GM12878 (cell line): ENCODE measurements around the gene RNF115. TPM values are rescaled to one million over a fixed set of nuclear protein-coding genes. Genes with fewer than 3 reads are reported as not detected.

Experiments used
- BCL11A ChIP-seq: IDR thresholded peaks from 2 replicates; pipeline ENCODE4 v1.6.1; 2011; ENCODE audit warnings: low read depth, low read length
- CREB1 ChIP-seq: IDR thresholded peaks from 2 replicates; pipeline ENCODE4 v1.6.1; 2012; ENCODE audit warnings: low read depth, mild to moderate bottlenecking, inconsistent platforms
- ETV6 ChIP-seq, 2 experiments: fragments of 450-650 bp in 1 of 2; IDR thresholded peaks in 1 of 2; conservative IDR thresholded peaks in 1 of 2; 2 replicates each; pipeline ENCODE4 v1.6.1; 2014; ENCODE audit warnings: antibody characterized with exemption in 1 of 2, borderline replicate concordance in 1 of 2, low read depth in 1 of 2, mild to moderate bottlenecking in 1 of 2, moderate library complexity in 1 of 2
- EZH2 ChIP-seq: IDR thresholded peaks from 2 replicates; pipeline ENCODE4 v1.6.1; 2012; ENCODE audit warnings: low read depth, mild to moderate bottlenecking, control low read depth, inconsistent platforms, low read length, borderline replicate concordance; ENCODE audit not compliant: control insufficient read depth
- GATAD2B ChIP-seq: fragments of 450-650 bp; conservative IDR thresholded peaks from 2 replicates; pipeline ENCODE4 v1.6.1; 2017; ENCODE audit warnings: low read depth, mild to moderate bottlenecking, moderate library complexity
- IKZF2 ChIP-seq, 2 experiments: fragments of 450-650 bp; IDR thresholded peaks; 2 replicates each; pipeline ENCODE4 v1.6.1; 2017; ENCODE audit warnings: mild to moderate bottlenecking in 2 of 2, moderate library complexity in 2 of 2
- MLLT1 ChIP-seq: fragments of 450-650 bp; IDR thresholded peaks from 2 replicates; pipeline ENCODE4 v1.6.1; 2016; ENCODE audit warnings: mild to moderate bottlenecking
- MTA2 ChIP-seq: fragments of 450-650 bp; IDR thresholded peaks from 2 replicates; pipeline ENCODE4 v1.6.1; 2016; ENCODE audit warnings: low read depth, mild to moderate bottlenecking, moderate library complexity
- POLR2AphosphoS2 ChIP-seq: IDR thresholded peaks from 2 replicates; pipeline ENCODE4 v1.6.1; 2011; ENCODE audit warnings: low read depth, mild to moderate bottlenecking, low read length, improper control_type of control experiment, moderate library complexity
- POLR2AphosphoS5 ChIP-seq: IDR thresholded peaks from 2 replicates; pipeline ENCODE4 v1.6.1; 2011; ENCODE audit warnings: mild to moderate bottlenecking, low read length, inconsistent platforms
- RB1 ChIP-seq: fragments of 450-650 bp; formaldehyde crosslinking; IDR thresholded peaks from 2 replicates; pipeline ENCODE4 v1.6.1; 2017; ENCODE audit warnings: mild to moderate bottlenecking, borderline replicate concordance
- SIX5 ChIP-seq: IDR thresholded peaks from 2 replicates; pipeline ENCODE4 v1.6.1; 2011; ENCODE audit warnings: mild to moderate bottlenecking, low read depth, low read length, moderate library complexity; ENCODE audit not compliant: severe bottlenecking
- SUPT20H ChIP-seq: IDR thresholded peaks from 2 replicates; pipeline ENCODE4 v1.6.1; 2011; ENCODE audit warnings: low read depth, mild to moderate bottlenecking, low read length, moderate library complexity, borderline replicate concordance; ENCODE audit not compliant: control insufficient read depth
- TCF3 ChIP-seq: IDR thresholded peaks from 2 replicates; pipeline ENCODE4 v1.6.1; 2012; ENCODE audit warnings: low read depth, mild to moderate bottlenecking, low read length, borderline replicate concordance; ENCODE audit not compliant: insufficient read depth
- ZNF274 ChIP-seq: IDR thresholded peaks from one replicate; pipeline ENCODE4 v1.8.0; 2011; ENCODE audit not compliant: insufficient read length, insufficient read depth
- ZNF592 ChIP-seq: fragments of 450-650 bp; IDR thresholded peaks from 2 replicates; pipeline ENCODE4 v1.6.1; 2017; ENCODE audit warnings: mild to moderate bottlenecking, moderate library complexity
- polyA plus RNA-seq, 11 experiments: library from polyadenylated mRNA; depleted of rRNA in 4 of 11; unstranded in 6 of 11; stranded (reverse) in 5 of 11; fragments of >200 nt; fragmentation: Nextera tagmentation in 4 of 11; fragmentation: Illumina TruSeq in 1 of 11; extraction: Ambion mirVana in 4 of 11; extraction: Trizol in 1 of 11; gene quantifications; 1 replicate in 1 of 11; 2 replicates in 10 of 11; pipeline versions ENCODE4 v1.2.1 to v1.2.3, GENCODE V29; 2011 to 2016; ENCODE audit warnings: inconsistent platforms in 2 of 11, missing spikeins in 2 of 11, low read depth in 1 of 11
- total RNA-seq, 4 experiments: library from RNA; depleted of rRNA in 3 of 4; stranded (reverse); fragments of >200 nt in 3 of 4; fragmentation: Illumina TruSeq in 1 of 4; extraction: Trizol in 1 of 4; gene quantifications; 2 replicates each; pipeline versions ENCODE4 v1.2.1 to v1.2.3, GENCODE V29; 2013 to 2021
- TF ChIP-seq, protein P1 (sequence below): fragments of 450-650 bp; IDR thresholded peaks from 2 replicates; pipeline ENCODE4 v1.6.1; 2016; ENCODE audit warnings: mild to moderate bottlenecking
- TF ChIP-seq, protein P2 (sequence below): IDR thresholded peaks from 2 replicates; pipeline ENCODE4 v1.6.1; 2012; ENCODE audit warnings: low read depth, low read length, improper control_type of control experiment

Gene RNF115
- total and polyA plus RNA-seq, 10 of the 15 experiments (the other 5 are each of a cell fraction or from before 2014, with no cell fraction given): 3.4 to 22.0 (median 12.9) TPM

DNA sequence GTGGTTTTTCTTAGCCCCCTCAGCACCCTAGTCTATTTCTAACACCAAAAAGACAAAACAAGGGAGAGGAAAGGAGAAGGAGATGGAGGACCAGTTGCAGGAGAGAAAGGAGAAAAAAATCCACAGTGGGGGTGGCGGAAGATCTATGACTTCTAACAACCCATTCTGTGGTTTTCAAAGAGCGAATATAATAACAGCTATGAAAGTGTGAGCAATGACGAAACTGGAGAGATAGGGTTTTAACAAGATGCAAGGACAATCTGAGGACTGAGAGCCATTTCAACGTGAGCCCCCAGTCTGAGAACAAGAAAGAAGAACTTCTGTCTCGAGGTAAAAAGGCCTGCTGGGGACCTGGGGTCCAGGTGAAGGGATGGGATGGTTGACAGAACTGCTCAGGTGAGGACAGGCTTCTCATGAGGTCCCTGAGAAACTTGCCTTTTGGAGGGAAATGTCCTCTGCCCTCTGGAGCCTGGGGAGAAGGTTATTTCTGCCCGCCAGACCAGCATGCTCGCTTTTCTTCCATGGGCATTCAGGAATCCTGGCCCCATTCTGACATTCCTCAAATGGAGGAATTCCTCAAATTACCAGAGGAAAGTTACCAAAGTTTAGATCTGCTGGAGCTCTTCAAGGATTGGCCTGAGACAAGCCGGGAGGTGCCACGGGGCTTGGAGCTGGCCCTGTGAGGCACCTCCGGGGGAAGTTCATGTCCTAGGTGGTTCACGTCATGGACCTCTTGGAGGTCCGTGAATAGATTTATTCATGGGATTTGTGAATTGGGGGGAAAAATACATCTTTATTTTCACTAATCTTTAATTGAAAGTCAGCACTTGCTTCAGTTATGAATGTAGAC, 104.4 kb downstream of the RNF115 start, which contains the start of gene CD160 (continued):
- TF ChIP-seq EZH2 (no peak), MTA2 (peak; percentile 63; the same call in 1 of the 2 replicates), MLLT1 (no peak), IKZF2 (IDR thresholded peaks at IDR 0.05) (peak in 1 of 2 experiments; percentile 46; a peak in 2 of 4 replicates), POLR2AphosphoS2 (no peak), ZNF592 (no peak), TCF3 (no peak), GATAD2B (no peak), ZNF274 (no peak), SUPT20H (no peak), RB1 (no peak), CREB1 (0 out of 2 replicates have a peak, but pooled peaks have one; percentile 13), ETV6 (conservative IDR thresholded peaks at IDR 0.05 in 1 of 2, IDR thresholded peaks at IDR 0.05 in 1 of 2; ENCODE audit: borderline replicate concordance in 1 of 2, low read depth in 1 of 2) (no peak), POLR2AphosphoS5 (no peak), BCL11A (no peak), SIX5 (no peak)
- TF ChIP-seq, protein P1, sequence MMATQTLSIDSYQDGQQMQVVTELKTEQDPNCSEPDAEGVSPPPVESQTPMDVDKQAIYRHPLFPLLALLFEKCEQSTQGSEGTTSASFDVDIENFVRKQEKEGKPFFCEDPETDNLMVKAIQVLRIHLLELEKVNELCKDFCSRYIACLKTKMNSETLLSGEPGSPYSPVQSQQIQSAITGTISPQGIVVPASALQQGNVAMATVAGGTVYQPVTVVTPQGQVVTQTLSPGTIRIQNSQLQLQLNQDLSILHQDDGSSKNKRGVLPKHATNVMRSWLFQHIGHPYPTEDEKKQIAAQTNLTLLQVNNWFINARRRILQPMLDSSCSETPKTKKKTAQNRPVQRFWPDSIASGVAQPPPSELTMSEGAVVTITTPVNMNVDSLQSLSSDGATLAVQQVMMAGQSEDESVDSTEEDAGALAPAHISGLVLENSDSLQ: no peak
- TF ChIP-seq, protein P2, sequence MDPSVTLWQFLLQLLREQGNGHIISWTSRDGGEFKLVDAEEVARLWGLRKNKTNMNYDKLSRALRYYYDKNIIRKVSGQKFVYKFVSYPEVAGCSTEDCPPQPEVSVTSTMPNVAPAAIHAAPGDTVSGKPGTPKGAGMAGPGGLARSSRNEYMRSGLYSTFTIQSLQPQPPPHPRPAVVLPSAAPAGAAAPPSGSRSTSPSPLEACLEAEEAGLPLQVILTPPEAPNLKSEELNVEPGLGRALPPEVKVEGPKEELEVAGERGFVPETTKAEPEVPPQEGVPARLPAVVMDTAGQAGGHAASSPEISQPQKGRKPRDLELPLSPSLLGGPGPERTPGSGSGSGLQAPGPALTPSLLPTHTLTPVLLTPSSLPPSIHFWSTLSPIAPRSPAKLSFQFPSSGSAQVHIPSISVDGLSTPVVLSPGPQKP: no peak
